KMS-11 (cell line): Measurements from ENCODE around the gene SPEM2.

ENCODE experiments used
- H2AFZ ChIP-seq: fragments of 200-600 bp; sonication (generic); 2 replicates; pipeline ENCODE4 v1.6.1; 2016; ENCODE audit warnings: antibody characterized with exemption, mixed run types, low read depth
- H3K27ac ChIP-seq: fragments of 200-600 bp; sonication (generic); 2 replicates; pipeline ENCODE4 v1.6.1; 2016; ENCODE audit warnings: mild to moderate bottlenecking, mixed run types
- H3K27me3 ChIP-seq: fragments of 200-600 bp; sonication (generic); 2 replicates; pipeline ENCODE4 v1.6.1; 2017; ENCODE audit warnings: mild to moderate bottlenecking, low read depth, mixed run types, moderate library complexity; ENCODE audit not compliant: insufficient read depth
- H3K36me3 ChIP-seq: fragments of 200-600 bp; sonication (generic); 2 replicates; pipeline ENCODE4 v1.6.1; 2017; ENCODE audit warnings: mild to moderate bottlenecking, mixed run types; ENCODE audit not compliant: insufficient read depth
- H3K4me1 ChIP-seq: fragments of 200-600 bp; sonication (generic); 2 replicates; pipeline ENCODE4 v1.6.1; 2016; ENCODE audit warnings: mild to moderate bottlenecking, low read depth, mixed run types; ENCODE audit not compliant: poor library complexity, severe bottlenecking
- H3K4me2 ChIP-seq: fragments of 200-600 bp; sonication (generic); 2 replicates; pipeline ENCODE4 v1.7.0; 2016; ENCODE audit warnings: mild to moderate bottlenecking, mixed run types
- H3K4me3 ChIP-seq: fragments of 200-600 bp; sonication (generic); IDR thresholded peaks from 2 replicates; pipeline ENCODE4 v1.6.1; 2017; ENCODE audit warnings: low read depth, low read length, mixed read lengths; ENCODE audit not compliant: insufficient read depth
- H3K79me2 ChIP-seq: fragments of 200-600 bp; sonication (generic); 2 replicates; pipeline ENCODE4 v1.6.1; 2016; ENCODE audit warnings: low read depth, mixed run types; ENCODE audit not compliant: insufficient read depth
- H3K9ac ChIP-seq: fragments of 200-600 bp; sonication (generic); 2 replicates; pipeline ENCODE4 v1.6.1; 2016; ENCODE audit warnings: mild to moderate bottlenecking, mixed run types
- H4K20me1 ChIP-seq: fragments of 200-600 bp; sonication (generic); 2 replicates; pipeline ENCODE4 v1.6.1; 2016; ENCODE audit warnings: mild to moderate bottlenecking, mixed run types; ENCODE audit not compliant: insufficient read depth
- TF ChIP-seq, protein P1 (sequence below): fragments of 200-600 bp; sonication (generic); conservative IDR thresholded peaks from 2 replicates; pipeline ENCODE4 v1.6.1; 2017; ENCODE audit warnings: low read depth, mild to moderate bottlenecking, antibody characterized with exemption, low read length, moderate library complexity, mixed read lengths

SPEM2 gene

DNA sequence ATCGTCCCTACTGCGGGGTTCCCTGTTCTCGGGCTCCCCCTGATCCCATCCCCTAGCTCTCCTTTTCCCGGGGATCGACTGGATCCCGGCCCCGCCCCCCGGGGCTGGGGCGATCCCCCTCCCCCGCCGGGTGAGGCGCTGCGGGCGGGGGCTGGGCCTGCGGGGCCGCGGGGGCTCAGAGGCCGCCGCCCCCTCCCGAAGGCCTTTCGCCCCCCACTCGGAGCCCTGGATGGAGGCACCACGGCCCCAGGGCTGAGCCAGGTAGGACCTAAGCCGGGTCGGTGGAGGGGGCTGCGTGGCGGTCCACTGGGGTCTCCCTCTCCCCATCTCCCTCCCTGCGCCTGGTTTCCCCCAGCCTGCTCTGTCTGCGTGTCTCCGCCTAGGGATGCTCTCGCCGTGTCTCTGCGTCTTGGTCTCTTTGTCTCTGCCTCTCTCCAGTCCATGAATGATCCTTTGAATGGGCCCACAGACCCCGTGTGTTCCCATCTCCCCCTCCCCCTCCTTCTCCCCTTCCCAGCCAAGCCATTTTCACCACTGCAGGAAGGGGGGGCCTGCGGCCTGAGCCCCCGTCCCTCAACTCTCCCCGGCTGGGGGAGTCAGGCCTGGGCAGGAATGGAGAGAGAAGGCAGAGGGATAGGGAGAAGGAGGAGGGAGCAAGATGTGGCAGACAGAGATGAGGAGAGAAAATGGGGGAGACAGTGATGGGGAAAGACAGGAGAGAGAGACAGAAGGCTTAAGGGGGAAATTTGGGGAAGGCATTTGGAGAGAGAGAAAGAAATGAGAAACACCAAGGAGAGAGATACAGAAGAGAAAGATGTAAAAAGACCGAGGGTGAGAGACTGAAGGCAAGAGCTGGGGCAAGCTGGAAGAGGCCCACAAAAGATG is 19.8 kb upstream of the SPEM2 start:
- Histone ChIP-seq H3K4me1 (no peaks in the 10 kb centered on the region), H3K4me3 (no peak overlapping the region), H3K9ac (no peak overlapping the region), H4K20me1 (no peaks in the 10 kb centered on the region), H3K79me2 (no peaks in the 10 kb centered on the region), H2AFZ (no peak overlapping the region), H3K27me3 (no peaks in the 10 kb centered on the region), H3K4me2 (no peak overlapping the region), H3K36me3 (no peaks in the 10 kb centered on the region), H3K27ac (no peak overlapping the region)
- TF ChIP-seq, protein P1, sequence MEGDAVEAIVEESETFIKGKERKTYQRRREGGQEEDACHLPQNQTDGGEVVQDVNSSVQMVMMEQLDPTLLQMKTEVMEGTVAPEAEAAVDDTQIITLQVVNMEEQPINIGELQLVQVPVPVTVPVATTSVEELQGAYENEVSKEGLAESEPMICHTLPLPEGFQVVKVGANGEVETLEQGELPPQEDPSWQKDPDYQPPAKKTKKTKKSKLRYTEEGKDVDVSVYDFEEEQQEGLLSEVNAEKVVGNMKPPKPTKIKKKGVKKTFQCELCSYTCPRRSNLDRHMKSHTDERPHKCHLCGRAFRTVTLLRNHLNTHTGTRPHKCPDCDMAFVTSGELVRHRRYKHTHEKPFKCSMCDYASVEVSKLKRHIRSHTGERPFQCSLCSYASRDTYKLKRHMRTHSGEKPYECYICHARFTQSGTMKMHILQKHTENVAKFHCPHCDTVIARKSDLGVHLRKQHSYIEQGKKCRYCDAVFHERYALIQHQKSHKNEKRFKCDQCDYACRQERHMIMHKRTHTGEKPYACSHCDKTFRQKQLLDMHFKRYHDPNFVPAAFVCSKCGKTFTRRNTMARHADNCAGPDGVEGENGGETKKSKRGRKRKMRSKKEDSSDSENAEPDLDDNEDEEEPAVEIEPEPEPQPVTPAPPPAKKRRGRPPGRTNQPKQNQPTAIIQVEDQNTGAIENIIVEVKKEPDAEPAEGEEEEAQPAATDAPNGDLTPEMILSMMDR: no peak

DNA sequence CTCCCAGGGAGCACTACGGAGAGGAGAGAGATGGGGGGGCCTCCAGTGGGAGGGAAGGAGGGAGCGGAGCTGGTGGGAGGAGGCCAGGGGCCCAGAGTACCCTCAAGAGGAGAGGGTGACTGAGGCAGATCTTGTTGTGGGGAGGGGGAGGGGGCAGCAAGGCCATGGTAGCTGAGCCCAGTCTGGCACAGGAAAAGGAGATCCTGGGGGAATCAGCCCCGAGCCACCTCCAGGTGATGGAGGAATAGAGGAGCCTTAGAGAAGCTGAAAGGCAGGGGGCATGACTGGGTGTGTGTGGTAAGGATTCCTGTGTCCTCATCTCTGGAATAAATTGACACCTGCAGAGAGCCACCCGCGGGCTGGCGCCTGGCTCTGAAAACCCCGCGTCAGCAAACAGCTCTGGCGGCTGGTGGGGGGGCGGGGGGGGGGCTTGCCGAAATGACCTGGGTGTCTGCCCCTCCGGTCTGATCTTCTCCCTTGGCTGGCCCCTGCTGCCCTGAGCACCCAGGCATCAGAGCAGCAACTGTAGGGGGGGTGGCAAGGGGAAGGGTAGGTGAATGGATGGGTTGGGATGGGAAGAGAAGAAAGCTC is 19.1 kb upstream of the SPEM2 start:
- Histone ChIP-seq H3K36me3 (no peaks in the 10 kb centered on the region), H2AFZ (no peak overlapping the region), H3K4me2 (no peak overlapping the region), H3K9ac (no peak overlapping the region), H3K79me2 (no peaks in the 10 kb centered on the region), H3K27ac (no peak overlapping the region), H3K4me3 (no peak overlapping the region), H3K27me3 (no peaks in the 10 kb centered on the region), H4K20me1 (no peaks in the 10 kb centered on the region), H3K4me1 (no peaks in the 10 kb centered on the region)
- TF ChIP-seq, protein P1: no peak

DNA sequence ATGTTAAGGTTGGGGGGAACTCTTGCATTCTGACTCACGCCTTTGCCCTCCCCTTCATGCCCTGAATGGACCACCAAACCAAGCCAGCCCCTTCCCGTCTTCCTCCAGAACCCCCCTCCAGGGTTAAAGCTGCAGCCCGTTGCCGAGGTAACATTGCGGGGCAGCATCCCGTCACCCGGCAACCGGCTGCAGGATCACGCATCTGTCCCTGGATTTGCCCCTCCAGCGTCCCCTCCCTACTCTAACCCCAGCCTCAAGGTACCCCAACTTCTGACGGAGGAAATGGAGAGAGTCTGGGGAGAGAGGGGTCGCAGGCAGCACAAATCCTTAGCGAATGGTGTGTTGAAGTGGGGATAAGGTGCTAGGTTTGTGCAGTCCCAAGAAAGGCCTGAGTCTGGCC is 18.3 kb upstream of the SPEM2 start:
- H4K20me1 ChIP-seq: no peaks in the 10 kb centered on the region
- H3K27me3 ChIP-seq: no peaks in the 10 kb centered on the region
- no peaks in the 10 kb centered on the region for H3K36me3 ChIP-seq
- TF ChIP-seq, protein P1: no peak
- no peaks in the 10 kb centered on the region for H3K4me1 ChIP-seq
- H3K79me2 ChIP-seq: no peaks in the 10 kb centered on the region
- no peak overlapping the region for H2AFZ ChIP-seq
- H3K27ac ChIP-seq: no peak overlapping the region
- H3K4me3 ChIP-seq: no peak overlapping the region
- no peak overlapping the region for H3K4me2 ChIP-seq
- H3K9ac ChIP-seq: no peak overlapping the region

DNA sequence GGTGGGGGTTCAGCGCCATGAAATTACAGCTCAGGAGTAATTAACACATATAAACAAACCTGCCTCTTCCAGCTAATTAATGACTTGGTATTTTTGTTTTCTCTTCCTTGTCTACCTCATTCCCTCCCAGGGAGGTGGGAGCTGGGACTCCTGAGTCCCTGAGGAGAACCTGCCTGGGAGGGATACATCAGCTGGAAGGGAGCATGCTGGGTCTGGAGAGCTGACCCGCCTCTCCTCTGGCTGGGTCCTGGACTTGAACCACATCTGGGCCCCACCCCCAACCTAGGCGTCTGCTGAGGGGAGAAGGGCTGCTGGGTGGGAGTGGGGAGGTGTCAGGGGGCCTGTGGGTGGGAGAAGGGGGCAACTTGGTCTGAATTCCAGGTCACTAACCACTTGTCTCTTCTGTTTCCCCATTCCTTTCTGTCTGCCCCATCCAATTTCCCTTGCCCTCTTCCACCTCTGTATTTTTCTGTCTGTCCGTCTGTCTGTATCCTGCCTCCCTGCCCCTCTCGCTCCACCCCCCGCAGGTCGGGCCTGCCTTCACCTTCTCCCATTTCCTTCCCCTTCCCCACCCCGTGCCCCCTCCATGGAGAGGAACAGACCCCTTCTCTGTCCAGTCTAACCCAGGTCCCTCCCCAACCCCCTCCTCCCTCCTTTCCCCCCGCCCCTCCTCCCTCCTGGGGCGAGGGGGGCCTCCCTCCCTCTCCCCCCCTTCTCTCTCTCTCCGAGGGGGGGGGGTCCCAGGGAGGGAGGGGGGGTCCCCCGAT is 17.7 kb upstream of the SPEM2 start, which contains the start of gene NLGN2:
Gene NLGN2, plus strand, starts transcription at position 361 of the 767 bp plus-strand sequence. CDS start 411 bp downstream, outside the sequence.
- no peaks in the 10 kb centered on the region for H4K20me1 ChIP-seq
- H3K27me3 ChIP-seq: no peaks in the 10 kb centered on the region
- TF ChIP-seq, protein P1: no peak
- no peaks in the 10 kb centered on the region for H3K36me3 ChIP-seq
- no peak within 1 kb of the TSS for H3K4me3 ChIP-seq
- H2AFZ ChIP-seq: no peak within 1 kb of the TSS
- no peaks in the 10 kb centered on the region for H3K79me2 ChIP-seq
- no peak within 1 kb of the TSS for H3K9ac ChIP-seq
- H3K4me2 ChIP-seq: no peak within 1 kb of the TSS
- no peaks in the 10 kb centered on the region for H3K4me1 ChIP-seq
- no peak within 1 kb of the TSS for H3K27ac ChIP-seq
